Stimulated activated naive CD8-positive, alpha-beta T cell treated with anti-CD3 and anti-CD28 coated beads, Interleukin-15, amount 100 ng/mL, for 72 hours (primary cell): Measurements from ENCODE around the gene THYN1.
"Not testable (repeated sequence)": the region's sequence is repeated elsewhere in the genome, so short reads cannot be mapped to it uniquely, and the experiment has no call there.

ENCODE experiments used
- ATAC-seq: fragments of 150-1000 bp; cut with Tn5 transposase; 2 replicates; pipeline ENCODE4 v1.10.0; 2021; ENCODE audit warnings: mild to moderate bottlenecking, moderate library complexity
- DNase-seq, 2 donors: peaks; one replicate each; pipeline ENCODE4 v3.0.0; 2021 to 2022
- H3K27ac Mint-ChIP-seq, 2 donors: one replicate each; pipeline ENCODE4 v1.8.0; 2022; ENCODE audit warnings: mild to moderate bottlenecking in 2 of 2, mixed read lengths in 2 of 2, moderate library complexity in 2 of 2
- H3K27me3 Mint-ChIP-seq: one replicate; pipeline ENCODE4 v1.8.0; 2022; ENCODE audit warnings: mixed read lengths
- H3K4me1 Mint-ChIP-seq: one replicate; pipeline ENCODE4 v1.8.0; 2022; ENCODE audit warnings: mild to moderate bottlenecking, mixed read lengths
- H3K4me3 Mint-ChIP-seq, 2 donors: one replicate each; pipeline ENCODE4 v1.8.0; 2022; ENCODE audit warnings: mild to moderate bottlenecking in 2 of 2, mixed read lengths in 2 of 2, moderate library complexity in 1 of 2
- H3K9me3 Mint-ChIP-seq, 2 donors: one replicate each; pipeline ENCODE4 v1.8.0; 2022; ENCODE audit warnings: mixed read lengths in 2 of 2

Gene THYN1

GRCh38 chr11:134253188-134253993, at the start of gene THYN1, which contains the start of gene ACAD8:
Gene THYN1 (minus strand): TSS chr11:134253352. CDS start chr11:134252882, 470 bp downstream.
Gene ACAD8 (plus strand): TSS chr11:134253568. CDS start chr11:134253601, 33 bp downstream.
- Mint-ChIP-seq H3K27me3 (no peaks in the 10 kb centered on the region), H3K9me3 (no peaks in the 10 kb centered on the region), H3K4me1 (peaks cover 43% of the 10 kb centered on the region), H3K4me3 (peak within 1 kb of the TSS; percentile 88 to 91), H3K27ac (peak within 1 kb of the TSS; percentile 89 to 91)
- peak; percentile 99 for ATAC-seq
- DNase-seq: peak; percentile 95 to 97

DNA sequence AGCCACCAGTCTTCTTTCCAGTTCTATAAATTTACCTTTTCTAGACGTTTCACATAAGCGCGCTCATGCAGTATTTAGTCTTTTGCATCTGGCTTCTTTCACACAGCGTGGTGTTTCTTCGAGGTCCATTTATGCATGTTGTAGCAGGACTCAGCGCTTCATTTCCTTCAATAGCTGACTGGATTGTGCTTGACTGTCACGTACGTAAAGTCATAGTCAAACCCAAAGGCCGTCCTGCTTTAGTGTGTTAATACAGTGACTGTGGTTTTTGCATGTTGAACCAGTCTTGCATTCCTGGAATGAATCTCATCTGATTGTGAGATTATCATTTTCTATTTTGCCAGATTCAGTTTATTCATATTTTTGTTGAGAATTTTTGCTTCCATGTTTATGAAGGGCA, 41.5 kb upstream of the THYN1 start:
- no peak for ATAC-seq

DNA sequence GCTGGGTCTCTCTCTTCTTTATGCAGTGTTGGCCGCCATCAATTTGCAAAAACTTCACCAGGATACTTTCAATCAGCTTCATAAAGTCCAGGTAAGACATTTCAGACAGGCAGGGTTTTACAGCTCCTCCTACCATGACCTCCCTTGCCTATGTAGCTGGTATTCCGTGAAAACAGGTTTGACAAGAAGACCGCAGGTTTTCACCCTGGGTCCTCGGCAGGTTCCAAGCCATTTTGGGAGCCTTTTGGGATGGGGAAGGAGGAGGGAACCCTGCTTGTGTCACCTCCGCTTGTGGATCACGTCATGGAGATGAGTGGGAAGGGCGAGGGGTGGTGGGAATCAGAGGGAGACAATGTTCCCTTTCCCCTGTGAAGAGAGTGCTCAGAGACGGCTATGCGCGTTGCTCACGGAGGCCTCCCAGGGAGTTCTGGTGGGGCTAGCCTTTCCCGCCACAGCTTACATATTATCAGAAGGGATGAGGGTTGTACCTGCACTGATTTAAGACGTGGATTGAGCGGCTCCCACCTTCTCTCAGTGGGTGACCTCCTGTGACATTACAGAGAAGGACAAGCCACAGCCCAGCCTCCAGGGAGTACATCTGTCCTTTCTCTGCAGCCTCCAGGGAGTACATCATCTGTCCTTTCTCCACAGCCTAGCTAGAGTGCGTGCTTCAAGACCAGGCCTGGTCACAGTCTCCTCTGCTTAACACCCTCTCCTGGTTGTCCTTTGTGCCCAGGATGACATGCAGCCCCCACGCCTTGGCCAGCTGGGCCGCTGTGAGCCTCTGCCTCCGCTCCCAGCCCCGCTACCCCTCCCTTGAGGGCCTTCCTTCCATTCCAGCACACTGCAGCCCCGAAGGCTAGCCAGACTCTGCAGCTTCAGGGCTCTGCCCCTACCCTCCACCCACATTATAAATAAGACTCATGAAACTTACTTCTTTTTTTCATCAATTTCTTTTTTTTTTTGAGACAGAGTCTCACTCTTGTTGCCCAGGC, 40.3 kb upstream of the THYN1 start:
- ATAC-seq (peak; percentile 23), DNase-seq (no peak)
- H3K9me3 Mint-ChIP-seq: no peaks in the 10 kb centered on the region
- H3K27me3 Mint-ChIP-seq: no peaks in the 10 kb centered on the region
- H3K4me3 Mint-ChIP-seq: no peak overlapping the region
- H3K4me1 Mint-ChIP-seq: no peaks in the 10 kb centered on the region
- peak overlapping the region in 1 of 2 donors; percentile 61 for H3K27ac Mint-ChIP-seq

More for the DNA sequence above, 41.5 kb upstream of the THYN1 start:
- Mint-ChIP-seq H3K4me1 (no peaks in the 10 kb centered on the region), H3K27me3 (no peaks in the 10 kb centered on the region), H3K27ac (no peak overlapping the region), H3K9me3 (no peaks in the 10 kb centered on the region), H3K4me3 (no peak overlapping the region)
- no peak for DNase-seq

DNA sequence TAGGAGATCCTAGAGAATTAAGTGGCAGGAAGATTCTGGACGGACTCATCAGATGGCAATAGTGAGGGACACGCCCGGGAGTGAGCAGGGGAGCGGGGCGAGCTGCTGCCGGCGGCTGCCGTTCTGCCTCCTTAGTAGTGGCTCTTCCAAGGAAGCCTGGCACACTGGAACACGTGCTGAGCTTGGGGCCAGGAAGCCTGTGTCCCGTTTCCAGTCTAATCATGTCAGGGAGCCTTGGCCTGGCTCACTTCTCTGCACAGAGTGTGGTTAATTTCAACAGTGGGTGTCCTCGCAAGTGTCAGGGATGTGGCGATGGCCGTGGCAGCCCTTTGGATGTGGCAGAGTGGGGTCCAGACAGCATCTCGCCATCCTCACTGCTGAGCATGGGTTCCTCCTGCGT, 39.5 kb upstream of the THYN1 start:
- Mint-ChIP-seq H3K27me3 (no peaks in the 10 kb centered on the region), H3K4me1 (no peaks in the 10 kb centered on the region), H3K9me3 (no peaks in the 10 kb centered on the region), H3K27ac (peak overlapping the region in 1 of 2 donors; percentile 33), H3K4me3 (no peak overlapping the region)
- ATAC-seq (no peak), DNase-seq (no peak)

DNA sequence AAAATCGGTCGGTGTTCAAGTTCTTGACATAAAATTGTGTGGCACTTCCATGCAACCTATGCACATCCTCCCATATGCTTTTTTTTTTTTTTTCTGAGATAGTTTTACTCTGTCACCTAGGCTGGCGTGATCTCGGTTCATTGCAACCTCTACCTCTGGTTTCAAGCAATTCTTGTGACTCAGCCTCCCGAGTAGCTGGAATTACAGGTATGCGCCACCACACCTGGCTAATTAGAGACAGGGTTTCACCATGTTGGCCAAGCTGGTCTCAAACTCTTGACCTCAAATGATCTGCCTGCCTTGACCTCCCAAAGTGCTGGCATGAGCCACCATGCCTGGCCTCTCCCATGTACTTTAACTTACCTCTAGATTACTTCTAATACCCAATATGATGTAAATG, 38.0 kb upstream of the THYN1 start:
- H3K4me1 Mint-ChIP-seq: no peaks in the 10 kb centered on the region
- DNase-seq: no peak
- H3K4me3 Mint-ChIP-seq: no peak overlapping the region
- no peaks in the 10 kb centered on the region for H3K9me3 Mint-ChIP-seq
- H3K27me3 Mint-ChIP-seq: no peaks in the 10 kb centered on the region
- no peak for ATAC-seq
- H3K27ac Mint-ChIP-seq: no peak overlapping the region

- ATAC-seq (no peak), DNase-seq (no peak)
- Mint-ChIP-seq H3K27me3 (no peaks in the 10 kb centered on the region), H3K27ac (no peak overlapping the region), H3K9me3 (no peaks in the 10 kb centered on the region), H3K4me1 (no peaks in the 10 kb centered on the region), H3K4me3 (no peak overlapping the region)
Measured at GRCh38 chr11:134290646-134291045, 37.5 kb upstream of the THYN1 start.

GRCh38 chr11:134289789-134290188, 36.6 kb upstream of the THYN1 start:
- Mint-ChIP-seq H3K27me3 (no peaks in the 10 kb centered on the region), H3K4me3 (no peak overlapping the region), H3K9me3 (no peaks in the 10 kb centered on the region), H3K4me1 (no peaks in the 10 kb centered on the region), H3K27ac (no peak overlapping the region)
- DNase-seq: no peak
- no peak for ATAC-seq

- Mint-ChIP-seq H3K27ac (peak overlapping the region in 1 of 2 donors; percentile 31), H3K4me1 (no peaks in the 10 kb centered on the region), H3K27me3 (no peaks in the 10 kb centered on the region), H3K9me3 (no peaks in the 10 kb centered on the region), H3K4me3 (no peak overlapping the region)
- ATAC-seq (no peak), DNase-seq (no peak)
Measured at GRCh38 chr11:134289167-134289566, 36.0 kb upstream of the THYN1 start.

DNA sequence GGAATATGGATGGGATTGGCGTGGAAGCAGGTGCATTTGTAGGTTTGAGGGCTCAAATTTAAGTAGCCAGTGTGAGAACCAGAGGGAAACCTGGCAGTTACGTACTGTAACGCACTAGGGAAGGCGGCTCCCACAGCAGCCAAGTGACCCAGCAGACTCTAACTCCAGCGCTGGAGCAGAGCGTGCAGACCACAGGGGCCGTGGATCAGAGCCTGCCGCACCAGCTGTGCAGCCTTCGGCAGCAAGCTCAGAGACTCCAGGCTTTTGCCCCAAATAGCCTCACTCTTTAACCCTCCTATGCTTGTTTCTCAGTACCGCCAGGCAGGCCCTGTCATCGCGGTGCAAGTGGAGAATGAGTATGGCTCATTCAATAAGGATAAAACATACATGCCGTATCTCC, 35.3 kb upstream of the THYN1 start:
- no peak for DNase-seq
- H3K9me3 Mint-ChIP-seq: no peaks in the 10 kb centered on the region
- H3K4me1 Mint-ChIP-seq: no peaks in the 10 kb centered on the region
- ATAC-seq: no peak
- H3K27ac Mint-ChIP-seq: no peak overlapping the region
- H3K4me3 Mint-ChIP-seq: no peak overlapping the region
- no peaks in the 10 kb centered on the region for H3K27me3 Mint-ChIP-seq

DNA sequence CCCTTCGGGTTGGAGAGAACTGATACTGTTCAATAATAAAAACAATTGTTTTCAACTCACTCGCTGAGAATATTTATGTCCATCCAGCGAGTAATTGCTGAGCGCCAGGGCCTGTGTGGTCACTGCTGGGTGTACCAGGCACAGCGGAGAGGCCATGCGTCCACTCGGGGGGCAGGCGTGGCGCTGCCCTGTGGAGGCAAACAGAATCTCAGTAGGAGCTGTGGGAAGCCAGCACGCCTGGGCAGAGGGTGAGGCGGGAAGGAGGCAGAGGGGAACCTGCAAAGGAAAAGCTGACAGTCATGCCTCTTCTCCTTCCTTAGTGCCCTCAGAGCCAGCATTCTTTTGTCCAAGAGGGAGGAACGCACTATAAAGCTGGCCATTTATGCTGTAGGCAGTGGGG, 34.4 kb upstream of the THYN1 start:
- Mint-ChIP-seq H3K27ac (no peak overlapping the region), H3K4me1 (no peaks in the 10 kb centered on the region)
- ATAC-seq: no peak

GRCh38 chr11:134284349-134284748, 31.2 kb upstream of the THYN1 start:
- DNase-seq, H3K9me3 Mint-ChIP-seq, H3K27me3 Mint-ChIP-seq, H3K4me3 Mint-ChIP-seq, ATAC-seq, H3K27ac Mint-ChIP-seq, H3K4me1 Mint-ChIP-seq: not testable (repeated sequence)

More for the DNA sequence above, 34.4 kb upstream of the THYN1 start:
- no peak overlapping the region for H3K4me3 Mint-ChIP-seq
- H3K9me3 Mint-ChIP-seq: no peaks in the 10 kb centered on the region
- no peaks in the 10 kb centered on the region for H3K27me3 Mint-ChIP-seq
- DNase-seq: no peak

DNA sequence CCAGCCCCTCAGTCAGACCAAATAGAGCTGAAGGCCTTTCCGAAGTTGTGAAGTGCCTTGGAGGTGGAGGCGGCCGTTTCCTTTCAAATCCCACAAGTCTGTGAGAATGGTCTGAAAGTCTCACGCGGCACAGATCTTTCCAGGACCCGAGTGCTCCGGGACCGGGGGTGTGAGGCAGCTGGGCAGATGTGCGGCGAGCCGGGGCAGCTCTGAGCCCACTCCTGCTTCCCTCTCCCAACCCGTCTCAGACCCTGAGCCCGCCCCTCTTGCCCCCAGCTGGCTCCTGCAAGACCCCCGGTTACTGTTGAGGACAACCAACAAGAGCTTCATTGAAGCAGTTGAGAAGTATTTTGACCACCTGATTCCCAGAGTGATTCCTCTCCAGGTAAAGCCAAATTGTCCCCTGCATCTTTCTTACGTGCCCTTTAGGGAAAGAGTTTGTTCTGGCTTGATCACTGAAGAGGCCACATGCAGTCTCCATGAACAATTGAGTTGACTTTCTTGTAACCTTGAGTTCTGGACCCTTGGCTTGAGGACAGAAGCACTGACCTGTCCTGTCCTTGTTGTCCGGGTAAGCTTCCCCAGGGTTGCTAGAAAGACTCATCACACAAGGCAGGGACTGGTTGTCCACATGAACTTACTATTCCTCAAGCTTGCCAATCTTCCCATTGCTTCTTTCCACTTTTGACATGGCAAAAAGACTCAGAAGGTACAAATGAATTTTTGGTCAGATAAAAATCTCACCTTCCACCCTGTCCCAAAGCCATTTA, 30.5 kb upstream of the THYN1 start:
- Mint-ChIP-seq H3K4me3 (no peak overlapping the region), H3K27me3 (no peaks in the 10 kb centered on the region), H3K4me1 (peaks cover 9% of the 10 kb centered on the region), H3K27ac (no peak overlapping the region), H3K9me3 (no peaks in the 10 kb centered on the region)
- DNase-seq: no peak
- no peak for ATAC-seq

DNA sequence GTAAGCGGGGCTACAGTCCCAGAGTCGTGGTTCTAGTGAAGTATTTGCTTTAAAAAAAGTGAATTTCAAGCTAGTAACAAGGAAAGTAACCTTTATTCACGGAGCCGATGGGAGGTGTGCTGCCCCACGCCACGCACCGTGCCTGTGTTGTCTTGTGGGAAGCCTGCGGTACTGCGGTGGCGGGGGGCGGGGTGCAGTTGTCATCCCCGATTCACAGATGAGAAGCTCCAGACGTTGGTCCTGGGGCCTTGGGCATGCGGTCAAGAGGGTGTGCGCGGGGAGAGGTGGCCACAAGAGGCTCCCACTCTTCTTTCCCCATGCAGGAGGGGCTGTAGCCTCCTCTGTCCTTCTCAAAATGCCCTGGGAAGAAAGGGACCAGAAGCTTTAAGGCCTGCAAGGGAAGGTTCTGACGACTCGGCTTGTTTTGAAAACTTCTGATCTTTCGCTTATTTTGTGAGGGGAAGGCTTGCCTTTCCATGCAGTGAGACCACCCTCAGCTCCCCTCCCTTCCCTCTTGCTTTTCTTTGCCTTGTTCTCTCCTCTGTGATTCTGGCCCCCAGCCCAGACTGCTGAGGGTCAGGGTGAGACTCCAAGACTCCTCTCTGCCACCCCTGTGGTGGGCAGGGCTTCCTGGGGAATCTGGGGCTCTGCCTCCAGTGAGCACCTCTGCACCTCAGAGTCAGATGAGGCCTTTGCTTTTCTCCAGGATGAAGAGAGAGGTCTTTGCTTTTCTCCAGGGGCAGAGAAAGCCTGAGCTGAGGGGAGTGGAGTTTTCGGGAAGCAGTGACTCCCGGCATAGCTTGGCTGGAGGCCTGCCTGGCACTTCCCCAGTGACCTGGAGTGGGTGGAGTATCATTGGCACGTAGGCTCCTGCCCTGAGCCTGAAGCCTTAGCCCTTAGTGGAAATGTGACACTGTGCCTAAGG, 29.2 kb upstream of the THYN1 start:
- Mint-ChIP-seq H3K4me3 (no peak overlapping the region), H3K9me3 (no peaks in the 10 kb centered on the region), H3K4me1 (peaks cover 18% of the 10 kb centered on the region), H3K27ac (no peak overlapping the region), H3K27me3 (peaks cover 2% of the 10 kb centered on the region)
- no peak for ATAC-seq
- no peak for DNase-seq

- not testable (repeated sequence) for H3K27ac Mint-ChIP-seq, DNase-seq, H3K9me3 Mint-ChIP-seq, H3K4me3 Mint-ChIP-seq, H3K27me3 Mint-ChIP-seq
- peak; percentile 54 for ATAC-seq
- H3K4me1 Mint-ChIP-seq: peaks cover 23% of the 10 kb centered on the region
Measured at GRCh38 chr11:134281635-134282034, 28.5 kb upstream of the THYN1 start.
